WTC11 (cell line): ENCODE measurements around the gene BABAM2. TPM values are rescaled to one million over a fixed set of nuclear protein-coding genes. Genes with fewer than 3 reads are reported as not detected.

ENCODE experiments used
- ATAC-seq: fragments of 200-7000 bp; cut with Tn5 transposase; 2 replicates; pipeline ENCODE4 v1.10.0; 2021; ENCODE audit warnings: mild to moderate bottlenecking, moderate library complexity
- CTCF ChIA-PET: fragments of 300-600 bp; sonication (Branson Sonifier 250); formaldehyde crosslinking; loops from one replicate; lab custom pipeline; 2021; ENCODE audit warnings: antibody characterized with exemption; lab: Charles Lee
- POLR2A ChIA-PET: fragments of 350-600 bp; sonication (Branson Sonifier 250); formaldehyde crosslinking; loops from one replicate; lab custom pipeline; 2021; ENCODE audit warnings: antibody characterized with exemption; lab: Charles Lee
- DNase-seq: peaks from one replicate; pipeline ENCODE4 v3.0.0; 2021; ENCODE audit warnings: low spot score
- H3K27ac Mint-ChIP-seq: 2 replicates; pipeline ENCODE4 v1.8.0; 2021; ENCODE audit warnings: mixed read lengths
- H3K27me3 Mint-ChIP-seq: 2 replicates; pipeline ENCODE4 v1.8.0; 2021; ENCODE audit warnings: low read depth, mild to moderate bottlenecking, moderate library complexity, mixed read lengths
- H3K36me3 Mint-ChIP-seq: 2 replicates; pipeline ENCODE4 v1.8.0; 2021; ENCODE audit warnings: mixed read lengths
- H3K4me1 Mint-ChIP-seq: 2 replicates; pipeline ENCODE4 v1.8.0; 2022; ENCODE audit warnings: mixed read lengths
- H3K4me3 Mint-ChIP-seq: 2 replicates; pipeline ENCODE4 v1.8.0; 2021; ENCODE audit warnings: mild to moderate bottlenecking, moderate library complexity, mixed read lengths
- H3K9me3 Mint-ChIP-seq: 2 replicates; pipeline ENCODE4 v1.8.0; 2021; ENCODE audit warnings: mixed read lengths
- CREB1 ChIP-seq: sonication (generic); formaldehyde crosslinking; IDR thresholded peaks from 2 replicates; pipeline ENCODE4 v1.8.0; 2023; ENCODE audit warnings: mild to moderate bottlenecking, missing genetic modification reagents
- ERG ChIP-seq: fragments of 250-450 bp; sonication (Bioruptor Pico); IDR thresholded peaks from 2 replicates; pipeline ENCODE4 v1.8.0; 2021; ENCODE audit warnings: mild to moderate bottlenecking
- ESRRA ChIP-seq: sonication (generic); formaldehyde crosslinking; IDR thresholded peaks from 2 replicates; pipeline ENCODE4 v1.8.1; 2022; ENCODE audit warnings: mild to moderate bottlenecking, missing genetic modification reagents, borderline replicate concordance
- FOXK1 ChIP-seq: sonication (generic); formaldehyde crosslinking; IDR thresholded peaks from 2 replicates; pipeline ENCODE4 v1.8.0; 2022; ENCODE audit warnings: mild to moderate bottlenecking, moderate library complexity, missing genetic modification reagents
- GABPB1 ChIP-seq: sonication (generic); formaldehyde crosslinking; IDR thresholded peaks from 2 replicates; pipeline ENCODE4 v1.8.1; 2023; ENCODE audit warnings: mild to moderate bottlenecking, missing genetic modification reagents
- JAZF1 ChIP-seq: fragments of 250-450 bp; sonication (Bioruptor Pico); IDR thresholded peaks from 2 replicates; pipeline ENCODE4 v1.9.0; 2021; ENCODE audit warnings: moderate library complexity, mild to moderate bottlenecking, inconsistent platforms
- MXD4 ChIP-seq: fragments of 250-450 bp; sonication (Bioruptor Pico); IDR thresholded peaks from 2 replicates; pipeline ENCODE4 v1.8.0; 2021; ENCODE audit warnings: mild to moderate bottlenecking, moderate library complexity, borderline replicate concordance
- MYBL2 ChIP-seq: sonication (generic); formaldehyde crosslinking; IDR thresholded peaks from 2 replicates; pipeline ENCODE4 v1.8.1; 2023; ENCODE audit warnings: mild to moderate bottlenecking, moderate library complexity, missing genetic modification reagents
- SMAD4 ChIP-seq: sonication (generic); formaldehyde crosslinking; IDR thresholded peaks from 2 replicates; pipeline ENCODE4 v1.8.0; 2022; ENCODE audit warnings: mild to moderate bottlenecking, missing genetic modification reagents
- SP1 ChIP-seq: sonication (generic); formaldehyde crosslinking; conservative IDR thresholded peaks from 2 replicates; pipeline ENCODE4 v1.8.1; 2022; ENCODE audit warnings: missing genetic modification reagents
- TEAD1 ChIP-seq: sonication (generic); formaldehyde crosslinking; IDR thresholded peaks from 2 replicates; pipeline ENCODE4 v1.8.0; 2022; ENCODE audit warnings: mild to moderate bottlenecking, missing genetic modification reagents
- USF2 ChIP-seq: sonication (generic); formaldehyde crosslinking; IDR thresholded peaks from 2 replicates; pipeline ENCODE4 v1.8.1; 2023; ENCODE audit warnings: mild to moderate bottlenecking, missing genetic modification reagents, moderate library complexity
- ZNF138 ChIP-seq: sonication (generic); formaldehyde crosslinking; conservative IDR thresholded peaks from 2 replicates; pipeline ENCODE4 v1.8.1; 2022; ENCODE audit warnings: mild to moderate bottlenecking, moderate library complexity, missing genetic modification reagents
- ZNF219 ChIP-seq: sonication (generic); formaldehyde crosslinking; IDR thresholded peaks from 2 replicates; pipeline ENCODE4 v1.8.0; 2023; ENCODE audit warnings: missing genetic modification reagents, mild to moderate bottlenecking, borderline replicate concordance
- ZNF423 ChIP-seq: fragments of 250-450 bp; sonication (Bioruptor Pico); IDR thresholded peaks from 2 replicates; pipeline ENCODE4 v2.1.2; 2022; ENCODE audit warnings: mild to moderate bottlenecking, moderate library complexity
- ZNF512 ChIP-seq: sonication (generic); formaldehyde crosslinking; IDR thresholded peaks from 2 replicates; pipeline ENCODE4 v1.8.1; 2022; ENCODE audit warnings: missing genetic modification reagents, borderline replicate concordance
- total RNA-seq: library from RNA; stranded (reverse); gene quantifications from 3 replicates; pipeline ENCODE4 v1.2.3, GENCODE V29; 2021
- TF ChIP-seq, protein P1 (sequence below): sonication (generic); formaldehyde crosslinking; IDR thresholded peaks from 2 replicates; pipeline ENCODE4 v1.8.1; 2022; ENCODE audit warnings: low read depth, mild to moderate bottlenecking, moderate library complexity, missing genetic modification reagents, borderline replicate concordance
- TF ChIP-seq, protein P2 (sequence below): sonication (generic); formaldehyde crosslinking; IDR thresholded peaks from 2 replicates; pipeline ENCODE4 v1.8.1; 2023; ENCODE audit warnings: mild to moderate bottlenecking, missing genetic modification reagents
- TF ChIP-seq, protein P3 (sequence below): fragments of 250-450 bp; sonication (Bioruptor Pico); conservative IDR thresholded peaks from 2 replicates; pipeline ENCODE4 v1.9.0; 2021; ENCODE audit warnings: mild to moderate bottlenecking
- TF ChIP-seq, protein P4 (sequence below): sonication (generic); formaldehyde crosslinking; conservative IDR thresholded peaks from 2 replicates; pipeline ENCODE4 v1.8.1; 2023; ENCODE audit warnings: mild to moderate bottlenecking, low read depth, missing genetic modification reagents, moderate library complexity

The BABAM2 gene
- total RNA-seq, 1 experiment from 2014 or later = 16.5 TPM

DNA sequence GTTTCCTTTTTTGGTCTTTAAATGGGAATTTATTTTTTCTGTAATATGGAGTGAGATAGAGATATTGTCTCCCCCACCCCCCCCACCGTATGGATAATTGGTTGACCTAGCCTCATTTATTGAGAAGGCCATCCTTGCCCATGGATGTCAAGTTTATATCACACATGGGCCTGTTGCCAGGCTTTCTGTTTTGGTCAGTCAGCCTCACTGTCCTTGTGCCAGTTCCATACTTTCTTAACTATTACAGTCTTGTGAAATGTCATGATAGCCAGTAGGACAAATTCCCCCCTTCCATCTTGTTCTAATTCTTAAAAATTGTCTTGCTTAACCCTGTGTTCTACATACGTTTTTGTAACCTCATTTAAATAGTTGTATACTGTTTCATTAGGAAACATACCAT lies 12.5 kb downstream of the BABAM2 start (continued):
- no peak for TF ChIP-seq USF2 (CRISPR knock-in tag)
- TF ChIP-seq, protein P1, sequence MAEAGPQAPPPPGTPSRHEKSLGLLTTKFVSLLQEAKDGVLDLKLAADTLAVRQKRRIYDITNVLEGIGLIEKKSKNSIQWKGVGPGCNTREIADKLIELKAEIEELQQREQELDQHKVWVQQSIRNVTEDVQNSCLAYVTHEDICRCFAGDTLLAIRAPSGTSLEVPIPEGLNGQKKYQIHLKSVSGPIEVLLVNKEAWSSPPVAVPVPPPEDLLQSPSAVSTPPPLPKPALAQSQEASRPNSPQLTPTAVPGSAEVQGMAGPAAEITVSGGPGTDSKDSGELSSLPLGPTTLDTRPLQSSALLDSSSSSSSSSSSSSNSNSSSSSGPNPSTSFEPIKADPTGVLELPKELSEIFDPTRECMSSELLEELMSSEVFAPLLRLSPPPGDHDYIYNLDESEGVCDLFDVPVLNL = no peak
- TF ChIP-seq, protein P2, sequence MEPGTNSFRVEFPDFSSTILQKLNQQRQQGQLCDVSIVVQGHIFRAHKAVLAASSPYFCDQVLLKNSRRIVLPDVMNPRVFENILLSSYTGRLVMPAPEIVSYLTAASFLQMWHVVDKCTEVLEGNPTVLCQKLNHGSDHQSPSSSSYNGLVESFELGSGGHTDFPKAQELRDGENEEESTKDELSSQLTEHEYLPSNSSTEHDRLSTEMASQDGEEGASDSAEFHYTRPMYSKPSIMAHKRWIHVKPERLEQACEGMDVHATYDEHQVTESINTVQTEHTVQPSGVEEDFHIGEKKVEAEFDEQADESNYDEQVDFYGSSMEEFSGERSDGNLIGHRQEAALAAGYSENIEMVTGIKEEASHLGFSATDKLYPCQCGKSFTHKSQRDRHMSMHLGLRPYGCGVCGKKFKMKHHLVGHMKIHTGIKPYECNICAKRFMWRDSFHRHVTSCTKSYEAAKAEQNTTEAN (CRISPR knock-in tag) = no peak
- no peak for TF ChIP-seq GABPB1
- no peak for TF ChIP-seq FOXK1

DNA sequence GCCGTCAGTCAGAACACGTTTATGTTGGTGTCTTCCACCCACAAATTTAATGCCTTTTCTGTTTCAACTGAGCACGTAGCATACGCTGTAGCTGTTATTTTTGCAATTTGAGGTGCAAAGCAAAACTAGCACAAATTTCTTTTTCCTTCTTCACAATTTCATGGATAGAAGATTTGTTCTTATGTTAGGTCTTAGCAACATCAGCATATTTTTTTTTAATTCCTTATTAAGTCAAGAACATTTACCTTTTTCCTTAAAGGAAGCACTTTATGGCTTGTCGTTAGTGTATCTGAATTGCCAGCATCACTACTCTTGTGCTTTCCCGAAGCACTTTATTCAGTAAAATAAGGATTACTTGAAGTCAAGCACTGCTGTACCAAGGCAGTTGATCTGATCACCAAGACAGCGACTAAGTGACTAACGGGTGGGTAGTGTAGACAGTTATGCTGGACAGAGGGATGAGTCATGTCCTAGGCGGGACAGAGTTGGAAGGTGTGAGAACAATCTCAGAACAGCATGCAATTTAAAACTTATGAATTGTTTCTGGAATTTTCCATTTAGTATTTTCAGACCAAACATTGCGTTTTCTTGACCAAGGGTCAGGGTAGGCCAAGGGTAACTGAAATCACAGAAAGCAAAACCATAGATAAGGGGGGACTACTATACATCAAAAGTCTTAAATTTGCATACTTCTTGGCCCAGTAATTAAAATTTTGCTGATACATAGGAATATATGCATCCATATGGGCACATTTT lies 13.3 kb downstream of the BABAM2 start:
- Mint-ChIP-seq H3K4me3 (no peak overlapping the region), H3K27ac (no peak overlapping the region), H3K36me3 (no peaks in the 10 kb centered on the region)
- no peak for DNase-seq
- CTCF ChIA-PET = no interaction called here
- no peak for ATAC-seq
- TF ChIP-seq ERG (CRISPR knock-in tag) (no peak), ZNF423 (CRISPR knock-in tag) (no peak), SP1 (CRISPR knock-in tag) (no peak), MXD4 (CRISPR knock-in tag) (no peak), MYBL2 (CRISPR knock-in tag) (no peak), ZNF219 (CRISPR knock-in tag) (no peak), SMAD4 (CRISPR knock-in tag) (no peak), CREB1 (CRISPR knock-in tag) (no peak), ZNF138 (no peak), ESRRA (CRISPR knock-in tag) (no peak), TEAD1 (CRISPR knock-in tag) (no peak), ZNF512 (no peak), JAZF1 (CRISPR knock-in tag) (no peak)
- TF ChIP-seq, protein P3, sequence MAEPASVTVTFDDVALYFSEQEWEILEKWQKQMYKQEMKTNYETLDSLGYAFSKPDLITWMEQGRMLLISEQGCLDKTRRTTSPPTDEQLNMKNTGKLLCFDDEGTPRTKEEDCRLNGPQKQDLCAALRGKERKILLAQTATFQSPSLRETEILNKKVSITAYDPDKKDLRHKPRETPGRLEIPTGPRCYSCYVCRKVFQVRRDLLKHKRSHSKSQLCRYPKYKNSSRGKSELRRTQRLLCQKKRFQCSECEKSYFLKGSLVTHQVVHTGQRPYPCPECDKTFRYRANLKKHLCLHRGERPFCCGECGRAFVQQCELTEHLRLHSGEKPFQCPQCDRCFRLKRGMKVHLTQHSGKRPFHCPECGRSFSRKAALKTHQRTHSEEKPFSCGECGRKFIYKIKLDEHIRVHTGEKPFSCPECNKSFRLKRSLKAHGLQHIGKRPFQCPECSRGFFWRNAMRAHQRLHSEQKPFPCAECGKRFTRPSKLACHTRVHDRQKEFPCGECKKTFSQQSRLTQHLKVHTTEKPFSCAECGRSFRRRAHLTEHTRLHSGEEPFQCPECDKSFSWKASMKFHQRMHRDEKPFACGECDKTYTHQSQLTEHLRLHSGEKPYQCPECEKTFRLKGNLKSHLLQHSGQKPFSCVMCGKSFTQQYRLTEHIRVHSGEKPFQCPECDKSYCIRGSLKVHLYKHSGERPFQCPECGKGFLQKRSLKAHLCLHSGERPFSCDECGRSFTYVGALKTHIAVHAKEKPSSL (CRISPR knock-in tag) = no peak
- TF ChIP-seq, protein P4, sequence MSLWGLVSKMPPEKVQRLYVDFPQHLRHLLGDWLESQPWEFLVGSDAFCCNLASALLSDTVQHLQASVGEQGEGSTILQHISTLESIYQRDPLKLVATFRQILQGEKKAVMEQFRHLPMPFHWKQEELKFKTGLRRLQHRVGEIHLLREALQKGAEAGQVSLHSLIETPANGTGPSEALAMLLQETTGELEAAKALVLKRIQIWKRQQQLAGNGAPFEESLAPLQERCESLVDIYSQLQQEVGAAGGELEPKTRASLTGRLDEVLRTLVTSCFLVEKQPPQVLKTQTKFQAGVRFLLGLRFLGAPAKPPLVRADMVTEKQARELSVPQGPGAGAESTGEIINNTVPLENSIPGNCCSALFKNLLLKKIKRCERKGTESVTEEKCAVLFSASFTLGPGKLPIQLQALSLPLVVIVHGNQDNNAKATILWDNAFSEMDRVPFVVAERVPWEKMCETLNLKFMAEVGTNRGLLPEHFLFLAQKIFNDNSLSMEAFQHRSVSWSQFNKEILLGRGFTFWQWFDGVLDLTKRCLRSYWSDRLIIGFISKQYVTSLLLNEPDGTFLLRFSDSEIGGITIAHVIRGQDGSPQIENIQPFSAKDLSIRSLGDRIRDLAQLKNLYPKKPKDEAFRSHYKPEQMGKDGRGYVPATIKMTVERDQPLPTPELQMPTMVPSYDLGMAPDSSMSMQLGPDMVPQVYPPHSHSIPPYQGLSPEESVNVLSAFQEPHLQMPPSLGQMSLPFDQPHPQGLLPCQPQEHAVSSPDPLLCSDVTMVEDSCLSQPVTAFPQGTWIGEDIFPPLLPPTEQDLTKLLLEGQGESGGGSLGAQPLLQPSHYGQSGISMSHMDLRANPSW = no peak
- TF ChIP-seq, all 79 proteins: peak for 0
- Mint-ChIP-seq H3K9me3 (no peaks in the 10 kb centered on the region), H3K4me1 (peaks cover 8% of the 10 kb centered on the region), H3K27me3 (no peaks in the 10 kb centered on the region)
- POLR2A ChIA-PET = no interaction called here
